Measurements from ENCODE around the gene DSCAML1.

The DSCAML1 gene

GRCh38 chr11:117551761-117552343 is 245.2 kb downstream of the DSCAML1 start:
- H3K4me3 ChIP-seq (ENCODE audit: low read depth in 1 of 2, low read length in 2 of 2), result no peak overlapping the region
- H3K9ac ChIP-seq (ENCODE audit: low read length), result no peak overlapping the region
- no peaks in the 10 kb centered on the region for H3K4me1 ChIP-seq (ENCODE audit: insufficient read depth, low read length)
- no peaks in the 10 kb centered on the region for H3K27me3 ChIP-seq (ENCODE audit: control insufficient read depth in 1 of 2, insufficient read depth in 2 of 2, low read length in 2 of 2)
- H3K9me3 ChIP-seq (ENCODE audit: low read length), result no peaks in the 10 kb centered on the region
- H3K27ac ChIP-seq (ENCODE audit: low read depth, low read length), result no peak overlapping the region
- H3K36me3 ChIP-seq (ENCODE audit: insufficient read depth, low read length), result no peaks in the 10 kb centered on the region

- no peak overlapping the region for H3K4me3 ChIP-seq (ENCODE audit: low read depth in 1 of 2, low read length in 2 of 2)
- no peak overlapping the region for H3K9ac ChIP-seq (ENCODE audit: low read length)
- H3K27ac ChIP-seq (ENCODE audit: low read depth, low read length), result no peak overlapping the region
- no peaks in the 10 kb centered on the region for H3K4me1 ChIP-seq (ENCODE audit: insufficient read depth, low read length)
- no peaks in the 10 kb centered on the region for H3K36me3 ChIP-seq (ENCODE audit: insufficient read depth, low read length)
- no peaks in the 10 kb centered on the region for H3K9me3 ChIP-seq (ENCODE audit: low read length)
- no peaks in the 10 kb centered on the region for H3K27me3 ChIP-seq (ENCODE audit: control insufficient read depth in 1 of 2, insufficient read depth in 2 of 2, low read length in 2 of 2)
Observed at GRCh38 chr11:117550466-117550865, 246.6 kb downstream of the DSCAML1 start.

GRCh38 chr11:117549417-117549816 is 247.6 kb downstream of the DSCAML1 start:
- no peaks in the 10 kb centered on the region for H3K27me3 ChIP-seq (ENCODE audit: control insufficient read depth in 1 of 2, insufficient read depth in 2 of 2, low read length in 2 of 2)
- H3K9me3 ChIP-seq (ENCODE audit: low read length), result no peaks in the 10 kb centered on the region
- no peak overlapping the region for H3K27ac ChIP-seq (ENCODE audit: low read depth, low read length)
- no peak overlapping the region for H3K4me3 ChIP-seq (ENCODE audit: low read depth in 1 of 2, low read length in 2 of 2)
- no peaks in the 10 kb centered on the region for H3K4me1 ChIP-seq (ENCODE audit: insufficient read depth, low read length)
- no peak overlapping the region for H3K9ac ChIP-seq (ENCODE audit: low read length)
- no peaks in the 10 kb centered on the region for H3K36me3 ChIP-seq (ENCODE audit: insufficient read depth, low read length)

- H3K27me3 ChIP-seq (ENCODE audit: control insufficient read depth in 1 of 2, insufficient read depth in 2 of 2, low read length in 2 of 2), result no peaks in the 10 kb centered on the region
- H3K4me3 ChIP-seq (ENCODE audit: low read depth in 1 of 2, low read length in 2 of 2), result no peak overlapping the region
- no peak overlapping the region for H3K9ac ChIP-seq (ENCODE audit: low read length)
- no peak overlapping the region for H3K27ac ChIP-seq (ENCODE audit: low read depth, low read length)
- H3K9me3 ChIP-seq (ENCODE audit: low read length), result no peaks in the 10 kb centered on the region
- no peaks in the 10 kb centered on the region for H3K36me3 ChIP-seq (ENCODE audit: insufficient read depth, low read length)
- H3K4me1 ChIP-seq (ENCODE audit: insufficient read depth, low read length), result no peaks in the 10 kb centered on the region
Observed at GRCh38 chr11:117548876-117549275, 248.1 kb downstream of the DSCAML1 start.

GRCh38 chr11:117547946-117548345 is 249.1 kb downstream of the DSCAML1 start:
- H3K4me3 ChIP-seq (ENCODE audit: low read depth in 1 of 2, low read length in 2 of 2), result no peak overlapping the region
- H3K27ac ChIP-seq (ENCODE audit: low read depth, low read length), result no peak overlapping the region

GRCh38 chr11:117547195-117547850 is 249.7 kb downstream of the DSCAML1 start:
- no peak overlapping the region for H3K9ac ChIP-seq (ENCODE audit: low read length)
- no peaks in the 10 kb centered on the region for H3K36me3 ChIP-seq (ENCODE audit: insufficient read depth, low read length)
- no peaks in the 10 kb centered on the region for H3K9me3 ChIP-seq (ENCODE audit: low read length)
- H3K27me3 ChIP-seq (ENCODE audit: control insufficient read depth in 1 of 2, insufficient read depth in 2 of 2, low read length in 2 of 2), result no peaks in the 10 kb centered on the region
- H3K4me1 ChIP-seq (ENCODE audit: insufficient read depth, low read length), result no peaks in the 10 kb centered on the region
- H3K27ac ChIP-seq (ENCODE audit: low read depth, low read length), result no peak overlapping the region
- H3K4me3 ChIP-seq (ENCODE audit: low read depth in 1 of 2, low read length in 2 of 2), result no peak overlapping the region

More at GRCh38 chr11:117547946-117548345, 249.1 kb downstream of the DSCAML1 start:
- Histone ChIP-seq H3K27me3 (ENCODE audit: control insufficient read depth in 1 of 2, insufficient read depth in 2 of 2, low read length in 2 of 2) (no peaks in the 10 kb centered on the region), H3K4me1 (ENCODE audit: insufficient read depth, low read length) (no peaks in the 10 kb centered on the region), H3K9ac (ENCODE audit: low read length) (no peak overlapping the region), H3K36me3 (ENCODE audit: insufficient read depth, low read length) (no peaks in the 10 kb centered on the region), H3K9me3 (ENCODE audit: low read length) (no peaks in the 10 kb centered on the region)

GRCh38 chr11:117546431-117547194 is 250.4 kb downstream of the DSCAML1 start:
- no peaks in the 10 kb centered on the region for H3K9me3 ChIP-seq (ENCODE audit: low read length)
- no peak overlapping the region for H3K4me3 ChIP-seq (ENCODE audit: low read depth in 1 of 2, low read length in 2 of 2)
- H3K4me1 ChIP-seq (ENCODE audit: insufficient read depth, low read length), result no peaks in the 10 kb centered on the region
- H3K27me3 ChIP-seq (ENCODE audit: control insufficient read depth in 1 of 2, insufficient read depth in 2 of 2, low read length in 2 of 2), result no peaks in the 10 kb centered on the region
- H3K27ac ChIP-seq (ENCODE audit: low read depth, low read length), result no peak overlapping the region
- no peaks in the 10 kb centered on the region for H3K36me3 ChIP-seq (ENCODE audit: insufficient read depth, low read length)
- no peak overlapping the region for H3K9ac ChIP-seq (ENCODE audit: low read length)

GRCh38 chr11:117545706-117546105 is 251.3 kb downstream of the DSCAML1 start:
- H3K27ac ChIP-seq (ENCODE audit: low read depth, low read length), result no peak overlapping the region
- H3K9ac ChIP-seq (ENCODE audit: low read length), result no peak overlapping the region
- no peak overlapping the region for H3K4me3 ChIP-seq (ENCODE audit: low read depth in 1 of 2, low read length in 2 of 2)
- H3K4me1 ChIP-seq (ENCODE audit: insufficient read depth, low read length), result no peaks in the 10 kb centered on the region
- no peaks in the 10 kb centered on the region for H3K9me3 ChIP-seq (ENCODE audit: low read length)
- H3K36me3 ChIP-seq (ENCODE audit: insufficient read depth, low read length), result no peaks in the 10 kb centered on the region
- H3K27me3 ChIP-seq (ENCODE audit: control insufficient read depth in 1 of 2, insufficient read depth in 2 of 2, low read length in 2 of 2), result no peaks in the 10 kb centered on the region

GRCh38 chr11:117544130-117544800 is 252.8 kb downstream of the DSCAML1 start:
- Histone ChIP-seq H3K4me1 (ENCODE audit: insufficient read depth, low read length) (no peaks in the 10 kb centered on the region), H3K9ac (ENCODE audit: low read length) (no peak overlapping the region), H3K27ac (ENCODE audit: low read depth, low read length) (no peak overlapping the region), H3K27me3 (ENCODE audit: control insufficient read depth in 1 of 2, insufficient read depth in 2 of 2, low read length in 2 of 2) (no peaks in the 10 kb centered on the region), H3K36me3 (ENCODE audit: insufficient read depth, low read length) (no peaks in the 10 kb centered on the region), H3K4me3 (ENCODE audit: low read depth in 1 of 2, low read length in 2 of 2) (no peak overlapping the region), H3K9me3 (ENCODE audit: low read length) (no peaks in the 10 kb centered on the region)

- H3K9me3 ChIP-seq (ENCODE audit: low read length), result no peaks in the 10 kb centered on the region
- H3K9ac ChIP-seq (ENCODE audit: low read length), result no peak overlapping the region
- H3K27me3 ChIP-seq (ENCODE audit: control insufficient read depth in 1 of 2, insufficient read depth in 2 of 2, low read length in 2 of 2), result no peaks in the 10 kb centered on the region
- no peak overlapping the region for H3K4me3 ChIP-seq (ENCODE audit: low read depth in 1 of 2, low read length in 2 of 2)
- H3K4me1 ChIP-seq (ENCODE audit: insufficient read depth, low read length), result no peaks in the 10 kb centered on the region
- no peaks in the 10 kb centered on the region for H3K36me3 ChIP-seq (ENCODE audit: insufficient read depth, low read length)
- H3K27ac ChIP-seq (ENCODE audit: low read depth, low read length), result no peak overlapping the region
Observed at GRCh38 chr11:117541211-117541610, 255.8 kb downstream of the DSCAML1 start.

All from muscle layer of colon (tissue), 2 donors.